Measurements from ENCODE around the gene DPF3.

Gene DPF3

DNA sequence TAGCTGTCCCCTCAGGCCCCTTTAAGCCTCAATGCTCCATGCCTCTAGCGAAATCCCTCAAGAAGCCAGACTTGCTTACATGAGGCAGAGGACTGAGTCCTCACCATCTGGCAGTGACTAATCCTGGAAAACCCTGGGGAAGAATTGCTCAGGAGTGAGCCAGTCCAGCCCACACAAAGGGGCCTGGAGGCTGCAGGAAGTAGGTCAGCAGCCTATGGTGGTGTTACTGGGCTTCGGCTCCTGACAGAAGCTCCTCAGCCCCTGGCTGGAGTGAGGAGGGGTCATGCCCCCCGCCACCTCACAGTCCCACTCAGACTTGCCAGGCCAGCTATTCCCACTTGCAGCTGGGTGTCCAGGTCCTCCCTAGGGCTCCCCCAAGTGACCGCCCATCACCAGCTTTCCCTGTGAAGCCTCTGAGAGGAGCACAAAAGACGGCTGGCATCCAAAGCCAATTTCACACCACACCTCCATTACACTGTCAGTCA is 250.5 kb downstream of the DPF3 start:
- TF ChIP-seq, protein P1, sequence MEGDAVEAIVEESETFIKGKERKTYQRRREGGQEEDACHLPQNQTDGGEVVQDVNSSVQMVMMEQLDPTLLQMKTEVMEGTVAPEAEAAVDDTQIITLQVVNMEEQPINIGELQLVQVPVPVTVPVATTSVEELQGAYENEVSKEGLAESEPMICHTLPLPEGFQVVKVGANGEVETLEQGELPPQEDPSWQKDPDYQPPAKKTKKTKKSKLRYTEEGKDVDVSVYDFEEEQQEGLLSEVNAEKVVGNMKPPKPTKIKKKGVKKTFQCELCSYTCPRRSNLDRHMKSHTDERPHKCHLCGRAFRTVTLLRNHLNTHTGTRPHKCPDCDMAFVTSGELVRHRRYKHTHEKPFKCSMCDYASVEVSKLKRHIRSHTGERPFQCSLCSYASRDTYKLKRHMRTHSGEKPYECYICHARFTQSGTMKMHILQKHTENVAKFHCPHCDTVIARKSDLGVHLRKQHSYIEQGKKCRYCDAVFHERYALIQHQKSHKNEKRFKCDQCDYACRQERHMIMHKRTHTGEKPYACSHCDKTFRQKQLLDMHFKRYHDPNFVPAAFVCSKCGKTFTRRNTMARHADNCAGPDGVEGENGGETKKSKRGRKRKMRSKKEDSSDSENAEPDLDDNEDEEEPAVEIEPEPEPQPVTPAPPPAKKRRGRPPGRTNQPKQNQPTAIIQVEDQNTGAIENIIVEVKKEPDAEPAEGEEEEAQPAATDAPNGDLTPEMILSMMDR (IDR thresholded peaks at IDR 0.05; ENCODE audit: low read depth, low read length, missing control alignments) = no peak
- no peak for DNase-seq (ENCODE audit: low read depth)
- H3K4me3 ChIP-seq (ENCODE audit: low read depth, low read length) = no peak overlapping the region

DNA sequence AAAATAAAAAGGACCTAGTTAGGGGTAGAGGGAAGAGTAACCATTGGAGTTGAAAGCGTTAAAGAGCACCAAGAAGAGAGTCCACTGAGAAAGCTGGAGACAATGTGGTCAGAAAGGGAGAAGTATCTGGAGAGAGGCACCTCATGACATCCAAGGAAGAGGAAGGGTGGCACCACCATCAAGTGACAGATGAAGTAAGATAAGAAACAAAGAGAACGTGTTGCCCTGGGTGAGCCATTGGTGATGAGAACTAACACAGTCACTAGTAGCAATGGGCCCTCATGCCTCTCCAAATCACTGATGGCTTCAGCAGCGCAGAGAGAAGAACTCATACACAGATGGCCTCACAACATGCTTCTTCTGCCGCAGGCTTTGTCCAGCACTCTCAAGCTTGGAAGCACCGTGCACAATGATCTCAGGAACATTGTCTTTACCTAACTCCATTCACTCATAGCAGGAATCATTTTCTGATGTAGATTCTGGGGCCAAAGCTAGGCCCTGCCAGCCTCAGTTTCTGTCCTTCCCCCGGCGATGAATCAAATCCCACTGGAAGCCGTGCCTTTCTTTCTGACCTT is 252.9 kb downstream of the DPF3 start:
- TF ChIP-seq, protein P1 (IDR thresholded peaks at IDR 0.05; ENCODE audit: low read depth, low read length, missing control alignments) = no peak
- H3K4me3 ChIP-seq (ENCODE audit: low read depth, low read length) = no peak overlapping the region
- no peak for DNase-seq (ENCODE audit: low read depth)

DNA sequence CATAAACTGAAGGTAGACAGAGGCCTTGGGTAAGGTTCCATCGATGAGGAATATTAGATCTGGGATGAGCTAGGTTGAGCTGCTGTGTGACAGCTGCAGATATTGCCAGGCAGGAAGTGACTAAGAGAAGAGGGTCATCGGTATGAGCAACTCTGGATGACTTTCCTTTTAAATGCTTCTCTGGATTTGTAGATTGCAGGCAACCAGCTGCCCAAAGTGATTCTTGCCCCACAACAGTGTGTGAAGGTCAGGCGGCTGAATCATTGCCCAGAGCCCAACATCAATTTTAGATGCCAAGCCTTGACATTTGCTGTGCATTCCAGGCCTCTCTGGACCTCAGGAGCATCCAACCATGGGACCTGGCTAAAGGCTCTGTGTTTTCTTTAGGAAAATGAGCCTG is 255.9 kb downstream of the DPF3 start:
- no peak overlapping the region for H3K4me3 ChIP-seq (ENCODE audit: low read depth, low read length)

DNA sequence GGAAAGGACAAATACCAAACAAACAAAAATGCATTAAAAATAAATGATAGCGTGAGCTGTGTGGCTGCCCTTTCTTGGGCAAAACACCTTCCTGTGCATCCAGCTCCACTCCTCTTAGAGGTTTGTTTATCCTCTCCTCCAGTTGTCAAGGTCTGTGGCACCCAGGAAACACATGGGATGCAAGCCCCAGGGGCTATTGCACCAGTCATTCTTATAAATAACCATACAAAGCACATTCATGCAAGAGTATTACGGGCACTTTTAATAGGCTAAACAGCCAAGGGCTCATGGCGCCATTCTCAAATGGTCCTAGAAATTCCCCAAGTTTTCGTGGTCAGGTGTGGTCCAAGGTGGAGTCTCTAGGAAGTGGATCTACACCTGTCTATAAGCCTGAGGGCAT is 257.0 kb downstream of the DPF3 start:
- no peak overlapping the region for H3K4me3 ChIP-seq (ENCODE audit: low read depth, low read length)
- TF ChIP-seq, protein P1 (IDR thresholded peaks at IDR 0.05; ENCODE audit: low read depth, low read length, missing control alignments) = no peak
- no peak for DNase-seq (ENCODE audit: low read depth)

More for the DNA sequence above, 255.9 kb downstream of the DPF3 start:
- TF ChIP-seq, protein P1 (IDR thresholded peaks at IDR 0.05; ENCODE audit: low read depth, low read length, missing control alignments) = no peak
- no peak for DNase-seq (ENCODE audit: low read depth)

DNA sequence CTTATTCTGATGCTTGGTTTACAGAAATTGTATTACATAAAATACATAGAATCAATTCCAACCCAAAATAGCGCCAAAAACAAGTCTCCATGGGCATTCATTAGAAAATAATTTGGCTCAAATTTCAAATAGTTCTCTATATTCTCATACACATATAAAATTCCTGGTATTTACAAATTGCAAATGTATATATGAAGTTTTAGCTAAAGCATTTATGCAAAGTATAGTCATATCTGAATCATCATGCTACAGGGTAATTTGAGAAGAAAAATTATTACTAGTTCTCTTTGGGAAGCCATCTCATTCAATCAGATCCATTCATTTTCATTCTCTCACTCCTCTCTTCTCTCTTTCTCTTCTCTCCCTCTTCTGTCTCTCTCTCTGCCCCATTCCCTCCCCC is 257.8 kb downstream of the DPF3 start:
- H3K4me3 ChIP-seq (ENCODE audit: low read depth, low read length) = no peak overlapping the region

DNA sequence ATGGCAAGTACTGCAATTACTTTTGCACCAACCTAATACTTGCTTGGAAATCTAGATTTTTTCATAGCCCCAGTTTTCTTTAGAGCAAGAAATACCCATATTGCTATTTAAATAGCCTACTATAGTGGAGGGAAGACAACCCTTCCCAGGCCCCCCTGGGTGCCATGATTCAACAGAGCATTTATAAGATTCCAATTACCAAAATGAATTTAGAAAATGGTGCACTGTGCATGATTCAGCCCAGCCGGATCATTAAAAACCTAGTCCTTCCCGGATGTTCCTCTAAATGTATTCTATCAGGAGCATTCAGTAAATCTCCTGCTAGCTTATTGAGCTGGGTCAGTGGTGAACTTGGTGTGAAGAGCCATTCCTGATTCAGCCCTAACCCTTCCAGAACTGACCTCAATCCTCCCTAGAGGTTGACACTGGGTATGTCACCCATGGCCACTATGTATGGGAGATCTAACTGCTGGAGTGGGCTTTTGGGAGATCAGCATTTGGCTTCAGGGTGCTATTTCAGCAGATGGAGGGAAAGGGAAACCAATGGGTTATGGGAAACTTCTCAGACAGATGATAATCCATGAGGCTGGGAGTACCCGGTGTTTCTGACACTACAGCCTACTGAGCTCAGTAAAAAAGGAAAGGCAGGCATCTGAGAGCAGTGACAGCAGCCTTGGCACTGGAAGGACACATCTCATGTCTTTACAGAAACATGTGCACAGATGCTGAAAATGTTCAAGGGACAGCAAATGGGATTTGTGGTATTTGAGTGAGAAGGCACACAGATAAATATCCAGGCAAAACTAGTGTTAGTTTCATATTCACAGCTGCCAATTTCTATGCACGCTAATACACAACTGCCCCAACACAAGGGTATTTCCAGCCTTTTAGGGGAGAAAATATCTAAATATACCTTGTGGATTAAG is 258.9 kb downstream of the DPF3 start:
- no peak for DNase-seq (ENCODE audit: low read depth)
- TF ChIP-seq, protein P1 (IDR thresholded peaks at IDR 0.05; ENCODE audit: low read depth, low read length, missing control alignments) = peak; percentile 26
- H3K4me3 ChIP-seq (ENCODE audit: low read depth, low read length) = no peak overlapping the region

More for the DNA sequence above, 257.8 kb downstream of the DPF3 start:
- no peak for DNase-seq (ENCODE audit: low read depth)
- TF ChIP-seq, protein P1 (IDR thresholded peaks at IDR 0.05; ENCODE audit: low read depth, low read length, missing control alignments) = no peak

Data from GM12864 (cell line).